Endodermal cell (in vitro differentiated cells): ENCODE measurements around the gene CCDC175. TPM values are rescaled to one million over a fixed set of nuclear protein-coding genes. Genes with fewer than 3 reads are reported as not detected.

Experiments
- DNase-seq: peaks from one replicate; pipeline ENCODE4 v3.0.0-alpha.2; 2017
- H3K27ac ChIP-seq: 2 replicates; pipeline ENCODE4 v1.5.1; 2013; ENCODE audit warnings: mild to moderate bottlenecking, low read depth, low read length, moderate library complexity
- H3K27me3 ChIP-seq: 2 replicates; pipeline ENCODE4 v1.6.1; 2013; ENCODE audit warnings: mild to moderate bottlenecking, low read length, moderate library complexity; ENCODE audit not compliant: insufficient read depth, control insufficient read depth, poor library complexity, severe bottlenecking
- H3K36me3 ChIP-seq: 2 replicates; pipeline ENCODE4 v1.7.0; 2013; ENCODE audit warnings: mild to moderate bottlenecking, low read length, moderate library complexity; ENCODE audit not compliant: control insufficient read depth, insufficient read depth
- H3K4me1 ChIP-seq: one replicate; pipeline ENCODE4 v1.7.0; 2013; ENCODE audit warnings: low read length; ENCODE audit not compliant: control insufficient read depth, insufficient read depth
- H3K4me3 ChIP-seq: 2 replicates; pipeline ENCODE4 v1.5.1; 2013; ENCODE audit warnings: mild to moderate bottlenecking, low read length, moderate library complexity
- H3K9ac ChIP-seq: 2 replicates; pipeline ENCODE4 v1.6.1; 2013; ENCODE audit warnings: mild to moderate bottlenecking, low read length, moderate library complexity; ENCODE audit not compliant: poor library complexity, severe bottlenecking; ENCODE audit errors: extremely low read depth
- H3K9me3 ChIP-seq: 2 replicates; pipeline ENCODE4 v1.6.1; 2013; ENCODE audit warnings: mild to moderate bottlenecking, low read length, moderate library complexity; ENCODE audit not compliant: control insufficient read depth
- H3K27ac Mint-ChIP-seq: 2 replicates; pipeline ENCODE4 v1.8.0; 2020; ENCODE audit warnings: mixed read lengths
- H3K27me3 Mint-ChIP-seq: 2 replicates; pipeline ENCODE4 v1.8.0; 2021; ENCODE audit warnings: mild to moderate bottlenecking, mixed read lengths; ENCODE audit not compliant: insufficient read depth
- H3K36me3 Mint-ChIP-seq: 2 replicates; pipeline ENCODE4 v1.8.0; 2020; ENCODE audit warnings: low read depth, mixed read lengths
- H3K4me1 Mint-ChIP-seq: 2 replicates; pipeline ENCODE4 v1.8.0; 2020; ENCODE audit warnings: mixed read lengths
- H3K4me3 Mint-ChIP-seq: 2 replicates; pipeline ENCODE4 v1.8.0; 2020; ENCODE audit warnings: mild to moderate bottlenecking, moderate library complexity, mixed read lengths
- H3K9me3 Mint-ChIP-seq: 2 replicates; pipeline ENCODE4 v1.8.0; 2020; ENCODE audit warnings: mild to moderate bottlenecking, mixed read lengths
- CTCF ChIP-seq: fragments of 200-600 bp; sonication (generic); conservative IDR thresholded peaks from 2 replicates; pipeline ENCODE4 v1.5.0; 2021; ENCODE audit warnings: antibody characterized with exemption, mild to moderate bottlenecking
- WGBS, 2 experiments: methylation state at CpG; one replicate each; pipeline versions ENCODE4 v1.1.5 to v1.1.7; 2013; ENCODE audit warnings: missing lambda C conversion rate in 2 of 2, mixed read lengths in 1 of 2; ENCODE audit not compliant: insufficient coverage in 1 of 2, insufficient read length in 1 of 2; 5-methylcytosine and 5-hydroxymethylcytosine counted together
- total RNA-seq, 2 donors: library from RNA; stranded (reverse); fragmentation: NEBNext Ultra II Directional in 1 of 2; extraction: Animal tissue kit (Norgen Biotek cat#: 25700) in 1 of 2; gene quantifications; 2 replicates in 1 of 2; 3 replicates in 1 of 2; pipeline ENCODE4 v1.2.1, GENCODE V29; 2021

CCDC175 gene
- total RNA-seq, 2 donors from 2014 or later = 0.53 to 0.66 TPM

- H3K36me3 ChIP-seq = no peaks in the 10 kb centered on the region
- 78 to 79% methylated on average over 2 to 3 of the region's 3 CpGs for WGBS, 2 experiments
- no peak overlapping the region for H3K9ac ChIP-seq
- no peak overlapping the region for H3K4me3 ChIP-seq
- peaks cover 3% of the 10 kb centered on the region for H3K4me1 ChIP-seq
- no peak for DNase-seq
- Mint-ChIP-seq H3K4me1 (peaks cover 9% of the 10 kb centered on the region), H3K27me3 (peaks cover 5% of the 10 kb centered on the region), H3K36me3 (no peaks in the 10 kb centered on the region), H3K27ac (no peak overlapping the region), H3K9me3 (peaks cover 26% of the 10 kb centered on the region), H3K4me3 (no peak overlapping the region)
- no peak for TF ChIP-seq CTCF
- H3K27me3 ChIP-seq = no peaks in the 10 kb centered on the region
- no peak overlapping the region for H3K27ac ChIP-seq
- no peaks in the 10 kb centered on the region for H3K9me3 ChIP-seq
Observed at GRCh38 chr14:59510966-59511365, 65.6 kb downstream of the CCDC175 start.

- H3K4me1 ChIP-seq = peaks cover 3% of the 10 kb centered on the region
- TF ChIP-seq CTCF = no peak
- no peak overlapping the region for H3K27ac ChIP-seq
- no peak overlapping the region for H3K4me3 ChIP-seq
- no peak overlapping the region for H3K4me3 Mint-ChIP-seq
- no peak overlapping the region for H3K9ac ChIP-seq
- 93 to 100% methylated on average over 1 to 2 of the region's 2 CpGs for WGBS, 2 experiments
- H3K9me3 ChIP-seq = no peaks in the 10 kb centered on the region
- peaks cover 9% of the 10 kb centered on the region for H3K4me1 Mint-ChIP-seq
- H3K27ac Mint-ChIP-seq = no peak overlapping the region
- H3K27me3 Mint-ChIP-seq = peaks cover 5% of the 10 kb centered on the region
- peaks cover 22% of the 10 kb centered on the region for H3K9me3 Mint-ChIP-seq
- H3K36me3 Mint-ChIP-seq = no peaks in the 10 kb centered on the region
- peaks cover under 1% of the 10 kb centered on the region for H3K36me3 ChIP-seq
- no peaks in the 10 kb centered on the region for H3K27me3 ChIP-seq
- no peak for DNase-seq
Observed at GRCh38 chr14:59510001-59510400, 66.6 kb downstream of the CCDC175 start.

DNA sequence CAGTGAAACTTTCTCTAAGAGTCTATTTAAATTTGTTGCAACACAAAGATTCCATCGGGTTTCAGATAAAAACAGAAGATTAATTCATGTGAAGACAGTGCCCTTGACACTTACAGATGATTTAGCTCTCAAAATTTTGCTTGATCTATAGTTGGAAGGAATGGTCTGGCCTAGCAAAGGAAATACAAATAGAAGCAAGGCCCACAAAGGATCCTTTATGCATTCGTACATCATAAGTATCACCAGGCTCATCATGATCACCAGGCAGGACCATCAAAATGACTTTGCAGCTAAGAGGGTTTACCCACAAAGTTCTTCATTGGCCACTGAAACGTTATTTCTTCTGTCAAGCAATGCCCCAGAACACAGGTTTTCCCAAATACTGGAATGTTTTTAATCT lies 67.5 kb downstream of the CCDC175 start:
- no peak for DNase-seq
- peaks cover 13% of the 10 kb centered on the region for H3K9me3 Mint-ChIP-seq
- TF ChIP-seq CTCF = no peak
- H3K4me3 Mint-ChIP-seq = no peak overlapping the region
- H3K27ac Mint-ChIP-seq = no peak overlapping the region
- H3K27ac ChIP-seq = no peak overlapping the region
- H3K4me1 Mint-ChIP-seq = peaks cover 9% of the 10 kb centered on the region
- H3K36me3 ChIP-seq = peaks cover 9% of the 10 kb centered on the region
- H3K36me3 Mint-ChIP-seq = peaks cover 2% of the 10 kb centered on the region
- H3K4me3 ChIP-seq = no peak overlapping the region
- H3K9me3 ChIP-seq = no peaks in the 10 kb centered on the region
- peaks cover 3% of the 10 kb centered on the region for H3K4me1 ChIP-seq
- peaks cover 3% of the 10 kb centered on the region for H3K27me3 Mint-ChIP-seq
- no peaks in the 10 kb centered on the region for H3K27me3 ChIP-seq
- WGBS, 2 experiments = 71 to 93% methylated on average over 3 of the region's 3 CpGs
- no peak overlapping the region for H3K9ac ChIP-seq
